Testis (tissue), 3 donors: Measurements from ENCODE around the gene P2RX3. TPM values are rescaled to one million over a fixed set of nuclear protein-coding genes. Genes with fewer than 3 reads are reported as not detected.

Experiments used
- DNase-seq: peaks from one replicate; pipeline ENCODE4 v3.0.0-alpha.2; 2019
- H3K27ac ChIP-seq, 2 donors: fragments of 200-600 bp; sonication (generic); one replicate each; pipeline ENCODE4 v1.5.1; 2019
- H3K27me3 ChIP-seq: fragments of 200-600 bp; sonication (generic); one replicate; pipeline ENCODE4 v1.5.1; 2019
- H3K36me3 ChIP-seq: fragments of 200-600 bp; sonication (generic); one replicate; pipeline ENCODE4 v1.5.1; 2017; ENCODE audit warnings: low read depth; ENCODE audit errors: missing control alignments
- H3K4me1 ChIP-seq: fragments of 200-600 bp; sonication (generic); one replicate; pipeline ENCODE4 v1.5.1; 2019
- H3K4me3 ChIP-seq, 2 donors: fragments of 200-600 bp; sonication (generic); one replicate each; pipeline ENCODE4 v1.5.1; 2017 to 2019
- H3K9me3 ChIP-seq: fragments of 200-600 bp; sonication (generic); one replicate; pipeline ENCODE4 v1.5.1; 2017
- CTCF ChIP-seq, 3 experiments: fragments of 450-650 bp in 2 of 3; fragments of 200-600 bp in 1 of 3; sonication (generic) in 1 of 3; IDR thresholded peaks; one replicate each; pipeline ENCODE4 v1.5.1; 2016 to 2019; ENCODE audit warnings: antibody characterized with exemption in 3 of 3, mild to moderate bottlenecking in 2 of 3, moderate library complexity in 1 of 3
- POLR2A ChIP-seq: fragments of 450-650 bp; IDR thresholded peaks from one replicate; pipeline ENCODE4 v1.6.1; 2017; ENCODE audit warnings: antibody characterized with exemption, mild to moderate bottlenecking, moderate library complexity
- WGBS, 2 donors: methylation state at CpG; one replicate each; pipeline ENCODE4 v1.1.5; 2018; 5-methylcytosine and 5-hydroxymethylcytosine counted together
- intact Hi-C: fragments of 100-400 bp; cut with DNase I; formaldehyde crosslinking; loops from one replicate; pipeline ENCODE4 v1.15.1; 2023; ENCODE audit warnings: low total_unique reads
- polyA plus RNA-seq: library from polyadenylated mRNA; stranded (reverse); fragments of 350-450 nt; fragmentation: Illumina TruSeq; extraction: RNeasy Lipid Tissue Mini Kit (QIAGEN cat#74804); gene quantifications from one replicate; pipeline ENCODE4 v1.2.3, GENCODE V29; 2014; ENCODE audit warnings: low read depth, low replicate concordance; ENCODE audit not compliant: insufficient read depth
- total RNA-seq, 2 donors: library from RNA; depleted of rRNA; stranded (reverse); fragments of >200 nt; gene quantifications; one replicate each; pipeline ENCODE4 v1.2.3, GENCODE V29; 2016

Gene P2RX3
- total and polyA plus RNA-seq, 3 donors from 2014 or later: 2.5 to 8.5 (median 3.3) TPM

DNA sequence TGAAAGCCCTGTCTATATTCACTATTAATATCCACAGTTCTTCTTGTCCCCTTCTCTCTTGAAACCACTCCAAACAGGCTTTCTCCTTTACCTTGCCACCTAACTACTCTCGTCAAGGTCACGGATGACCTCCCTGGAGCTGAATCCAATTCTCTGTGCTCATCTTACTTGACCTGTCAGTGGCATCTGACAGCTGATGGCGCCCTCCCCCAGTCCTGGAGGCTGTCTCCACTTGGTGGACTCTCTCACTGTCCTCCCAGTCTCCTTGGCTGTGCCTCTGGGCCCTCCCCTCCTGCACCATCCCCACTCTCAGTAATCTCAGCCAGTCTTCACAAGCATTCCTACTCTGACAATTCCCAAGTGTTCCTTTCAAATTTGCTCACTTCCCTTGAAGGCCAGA lies 22.1 kb upstream of the P2RX3 start:
- Histone ChIP-seq H3K4me1 (peaks cover 69% of the 10 kb centered on the region), H3K4me3 (no peak overlapping the region), H3K27me3 (no peaks in the 10 kb centered on the region), H3K27ac (peak overlapping the region in 1 of 2 donors; percentile 67), H3K36me3 (no peaks in the 10 kb centered on the region), H3K9me3 (no peaks in the 10 kb centered on the region)
- TF ChIP-seq POLR2A (no peak), CTCF (IDR thresholded peaks at IDR 0.05) (no peak)
- no peak for DNase-seq
- WGBS, 2 donors: 42 to 47% methylated on average over 3 of the region's 3 CpGs
- intact Hi-C loops: no loop called here

DNA sequence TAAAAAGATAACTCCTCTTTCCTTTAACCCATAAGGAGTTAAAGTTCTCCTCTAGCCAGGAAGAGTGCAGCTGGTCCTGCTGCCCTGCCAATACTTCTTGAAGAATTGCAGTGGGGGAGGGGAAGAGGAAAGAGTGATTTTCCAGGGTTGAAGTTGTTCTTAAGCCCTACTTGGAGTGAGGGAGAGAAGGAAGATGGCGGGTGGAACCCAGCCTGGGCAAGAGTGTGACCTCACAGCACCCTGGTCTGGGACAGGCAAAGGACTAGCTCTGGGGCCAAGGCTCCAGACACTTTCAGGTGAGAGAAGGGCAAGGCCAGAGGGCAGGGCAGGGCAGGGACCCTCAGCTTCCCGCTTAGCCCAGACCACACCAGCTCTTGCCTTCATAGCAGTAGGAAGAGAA lies 20.0 kb upstream of the P2RX3 start:
- Histone ChIP-seq H3K36me3 (no peaks in the 10 kb centered on the region), H3K27ac (peak overlapping the region in 1 of 2 donors; percentile 67), H3K9me3 (no peaks in the 10 kb centered on the region), H3K4me1 (peaks cover 61% of the 10 kb centered on the region), H3K4me3 (no peak overlapping the region), H3K27me3 (no peaks in the 10 kb centered on the region)
- intact Hi-C loops: no loop called here
- 55% methylated on average over 1 to 2 of the region's 2 CpGs for WGBS, 2 donors
- DNase-seq: peak; percentile 41
- TF ChIP-seq CTCF (IDR thresholded peaks at IDR 0.05) (no peak), POLR2A (no peak)

DNA sequence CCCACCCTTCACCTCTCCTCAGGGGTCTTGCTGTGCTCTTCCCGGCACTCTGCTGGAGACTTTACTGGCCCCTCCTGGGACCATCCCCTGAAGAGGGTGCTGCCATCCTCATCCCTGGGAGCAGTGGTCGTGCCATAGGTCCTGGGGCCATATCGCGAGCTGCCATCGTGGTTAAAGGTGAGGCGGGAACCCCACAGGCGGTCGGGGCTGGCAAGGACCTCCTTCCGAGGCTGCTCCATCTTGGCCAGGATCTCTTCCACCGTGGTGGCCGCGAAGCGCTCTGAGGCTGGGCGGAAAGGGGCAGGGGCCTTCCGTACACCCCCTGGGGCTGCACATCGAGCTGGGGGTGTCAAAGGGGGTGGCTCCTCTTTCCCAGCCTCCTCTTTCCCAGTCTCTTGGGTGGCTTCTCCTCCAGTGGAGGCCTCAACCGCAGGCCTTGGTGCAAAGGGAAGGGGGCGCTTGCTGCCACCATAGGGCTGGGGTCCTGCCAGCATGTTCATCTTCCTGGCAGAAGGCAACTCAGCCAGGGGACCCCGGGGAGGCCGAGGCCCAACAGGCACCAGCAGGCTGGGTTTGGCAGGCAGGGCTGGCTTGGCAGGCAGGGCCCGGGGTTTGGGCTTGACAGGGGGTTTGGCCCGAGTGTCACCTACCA lies 18.0 kb upstream of the P2RX3 start:
- H3K27ac ChIP-seq: peak overlapping the region in 1 of 2 donors; percentile 57
- H3K4me3 ChIP-seq: no peak overlapping the region
- no peaks in the 10 kb centered on the region for H3K27me3 ChIP-seq
- intact Hi-C loops: no loop called here
- H3K9me3 ChIP-seq: no peaks in the 10 kb centered on the region
- peaks cover 59% of the 10 kb centered on the region for H3K4me1 ChIP-seq
- no peak for TF ChIP-seq CTCF (IDR thresholded peaks at IDR 0.05)
- no peak for TF ChIP-seq POLR2A
- no peak for DNase-seq
- no peaks in the 10 kb centered on the region for H3K36me3 ChIP-seq
- 77 to 83% methylated on average over 4 to 22 of the region's 22 CpGs for WGBS, 2 donors

DNA sequence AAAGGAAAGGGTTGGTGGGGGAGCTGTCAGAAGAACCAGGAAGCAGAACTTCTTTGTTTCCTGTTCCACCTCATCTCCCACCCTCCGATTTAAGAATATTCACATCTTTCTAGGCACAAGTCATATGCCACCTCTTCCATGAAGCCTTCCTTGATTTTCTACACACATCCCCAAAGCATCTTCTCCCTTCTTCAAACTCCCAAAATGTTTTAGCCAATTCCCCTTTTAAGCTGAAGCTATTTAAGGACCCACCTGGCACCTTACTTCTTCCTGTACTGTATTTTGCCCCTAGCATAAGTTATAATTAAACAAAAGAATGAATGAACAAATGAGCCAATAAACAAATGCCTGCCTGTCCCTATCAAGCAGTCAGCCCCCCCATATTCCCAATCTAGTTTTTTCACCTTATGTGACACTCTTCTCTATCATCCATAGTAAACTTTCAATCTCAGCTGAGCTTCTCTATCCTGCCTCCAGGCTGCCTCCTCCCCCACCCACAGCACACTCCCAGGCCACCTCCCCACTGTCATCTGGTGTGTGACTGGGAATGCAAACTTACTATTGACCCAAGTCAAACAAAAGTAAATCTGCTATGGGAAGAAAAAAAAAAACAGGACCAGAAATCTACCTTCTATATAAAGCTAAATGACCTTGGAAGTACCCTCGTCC lies 17.3 kb upstream of the P2RX3 start:
- intact Hi-C loops: no loop called here
- no peak overlapping the region for H3K4me3 ChIP-seq
- 57 to 65% methylated on average over 2 of the region's 2 CpGs for WGBS, 2 donors
- H3K36me3 ChIP-seq: no peaks in the 10 kb centered on the region
- DNase-seq: no peak
- H3K9me3 ChIP-seq: no peaks in the 10 kb centered on the region
- peak overlapping the region in 1 of 2 donors; percentile 98 for H3K27ac ChIP-seq
- H3K27me3 ChIP-seq: no peaks in the 10 kb centered on the region
- H3K4me1 ChIP-seq: peaks cover 57% of the 10 kb centered on the region
- TF ChIP-seq POLR2A (no peak), CTCF (IDR thresholded peaks at IDR 0.05) (no peak)
